HG02973 (cell line): ENCODE data around the gene TNFAIP2.
A peak's percentile ranks its signal among the peaks of the same experiment; 100 is the strongest.

Source experiments
- ATAC-seq: cut with Tn5 transposase; IDR thresholded peaks from one replicate; pipeline ENCODE4 v1.9.1; 2021; ENCODE audit warnings: moderate library complexity; ENCODE audit not compliant: unreplicated experiment

Gene TNFAIP2, protein sequence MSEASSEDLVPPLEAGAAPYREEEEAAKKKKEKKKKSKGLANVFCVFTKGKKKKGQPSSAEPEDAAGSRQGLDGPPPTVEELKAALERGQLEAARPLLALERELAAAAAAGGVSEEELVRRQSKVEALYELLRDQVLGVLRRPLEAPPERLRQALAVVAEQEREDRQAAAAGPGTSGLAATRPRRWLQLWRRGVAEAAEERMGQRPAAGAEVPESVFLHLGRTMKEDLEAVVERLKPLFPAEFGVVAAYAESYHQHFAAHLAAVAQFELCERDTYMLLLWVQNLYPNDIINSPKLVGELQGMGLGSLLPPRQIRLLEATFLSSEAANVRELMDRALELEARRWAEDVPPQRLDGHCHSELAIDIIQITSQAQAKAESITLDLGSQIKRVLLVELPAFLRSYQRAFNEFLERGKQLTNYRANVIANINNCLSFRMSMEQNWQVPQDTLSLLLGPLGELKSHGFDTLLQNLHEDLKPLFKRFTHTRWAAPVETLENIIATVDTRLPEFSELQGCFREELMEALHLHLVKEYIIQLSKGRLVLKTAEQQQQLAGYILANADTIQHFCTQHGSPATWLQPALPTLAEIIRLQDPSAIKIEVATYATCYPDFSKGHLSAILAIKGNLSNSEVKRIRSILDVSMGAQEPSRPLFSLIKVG

DNA sequence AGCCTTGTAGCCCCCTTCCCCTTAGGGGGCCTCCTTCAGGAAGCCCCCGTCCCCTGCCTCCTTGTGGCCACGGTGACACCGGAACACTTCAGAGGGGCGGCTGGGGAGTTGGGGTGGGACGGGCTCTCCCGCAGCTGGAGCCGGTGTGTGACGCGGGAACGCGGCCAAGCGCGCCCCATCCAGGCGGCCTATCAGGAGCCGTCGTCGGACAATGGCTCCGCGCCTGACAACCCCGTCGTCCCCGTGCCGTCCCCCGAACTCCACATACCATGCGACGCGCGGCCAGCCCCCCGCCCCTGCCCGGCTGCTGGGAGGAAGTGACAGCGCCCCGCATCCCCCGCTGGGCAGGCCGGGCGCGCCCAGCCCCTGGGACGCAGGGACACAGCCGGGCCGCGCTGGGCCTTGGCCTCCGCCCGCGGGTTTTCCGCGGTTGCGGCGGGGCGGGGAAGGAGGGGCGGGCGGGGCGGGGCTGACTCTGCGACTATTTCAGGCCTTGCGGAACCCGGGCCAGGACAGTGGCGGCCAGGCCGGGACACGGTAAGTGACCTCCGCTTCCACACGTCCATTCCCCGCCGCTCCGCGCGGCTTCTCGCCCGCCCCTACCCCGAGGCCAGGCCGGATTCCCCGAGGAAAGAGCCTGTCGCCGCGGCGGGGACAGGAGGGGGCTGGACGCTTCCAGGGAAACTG, at the start of gene TNFAIP2:
Gene TNFAIP2, plus strand, starts transcription at position 515 of the 687 bp plus-strand sequence. CDS start 2,997 bp downstream, outside the sequence.
- ATAC-seq: no peak

DNA sequence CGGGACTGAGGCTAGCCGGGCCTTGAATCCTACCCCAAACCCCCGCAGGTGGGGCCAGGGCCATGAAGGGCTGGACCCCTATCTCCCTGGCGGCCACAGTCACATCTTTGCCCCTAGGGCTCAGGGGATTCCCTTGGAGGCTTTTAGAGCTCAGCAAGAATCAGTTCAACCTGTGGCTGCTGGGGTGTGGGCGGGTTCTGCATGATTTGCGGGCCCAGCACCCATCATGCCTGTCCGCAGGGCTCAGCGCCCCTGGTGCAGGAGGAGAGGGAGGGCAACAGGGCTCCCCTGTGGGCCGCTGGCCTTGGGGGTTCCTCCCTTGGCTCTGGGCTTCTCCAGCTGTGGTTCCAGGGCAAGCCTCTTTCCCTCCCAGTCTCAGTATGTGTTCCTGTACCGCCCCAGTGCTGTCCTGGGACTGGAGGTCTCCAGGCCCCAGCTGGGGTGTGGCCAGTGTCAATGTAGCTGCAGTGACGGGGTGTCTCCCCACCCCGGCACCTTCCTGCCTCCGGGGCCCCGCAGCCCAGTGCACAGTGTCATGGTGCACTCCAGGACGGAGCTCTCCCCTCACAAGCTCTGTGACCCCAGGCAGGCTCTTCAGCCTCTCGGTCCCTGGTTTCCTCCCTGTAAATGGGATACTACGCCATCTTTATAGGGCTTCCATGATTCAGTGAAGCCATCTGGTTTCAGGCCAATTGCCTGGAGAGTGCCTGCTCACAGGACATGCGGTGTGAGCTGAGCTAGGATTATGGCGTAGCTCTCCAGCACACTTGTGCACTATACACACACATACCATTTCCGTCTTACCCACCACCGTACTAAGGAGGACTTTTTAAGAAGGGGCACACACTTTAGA, 49.2 kb upstream of the TNFAIP2 start:
- ATAC-seq: no peak

DNA sequence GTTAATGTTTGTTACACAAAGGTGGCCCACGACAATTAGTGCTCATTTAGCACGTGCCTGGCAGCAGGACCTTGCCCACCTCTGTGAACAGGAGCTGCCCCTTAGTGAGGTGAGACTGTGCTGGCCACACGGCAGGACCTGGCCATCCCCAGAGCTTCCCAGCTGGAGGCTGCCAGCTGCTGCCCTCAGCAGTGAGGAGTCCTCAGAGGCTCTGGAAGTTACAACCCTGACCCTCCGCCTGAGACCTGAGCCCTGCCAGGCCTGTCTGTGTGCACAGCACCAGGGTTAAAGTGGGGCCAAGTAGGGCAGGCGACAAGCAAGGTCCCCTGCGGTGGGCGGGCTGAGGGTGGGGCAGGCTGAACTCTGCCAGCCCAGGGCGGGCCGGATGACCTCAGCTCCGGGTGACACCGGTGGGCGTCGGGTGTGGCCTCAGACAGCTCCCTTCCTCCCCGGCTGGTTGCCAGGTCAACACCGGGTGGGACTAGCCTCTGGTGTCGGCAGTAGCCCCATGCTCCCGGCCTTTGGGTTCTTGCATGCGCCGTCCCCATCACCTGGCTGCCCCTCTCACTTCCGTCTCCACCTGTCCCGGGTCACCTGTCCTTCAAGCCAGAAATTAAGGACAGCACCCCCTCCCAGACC, 48.4 kb upstream of the TNFAIP2 start:
- no peak for ATAC-seq

DNA sequence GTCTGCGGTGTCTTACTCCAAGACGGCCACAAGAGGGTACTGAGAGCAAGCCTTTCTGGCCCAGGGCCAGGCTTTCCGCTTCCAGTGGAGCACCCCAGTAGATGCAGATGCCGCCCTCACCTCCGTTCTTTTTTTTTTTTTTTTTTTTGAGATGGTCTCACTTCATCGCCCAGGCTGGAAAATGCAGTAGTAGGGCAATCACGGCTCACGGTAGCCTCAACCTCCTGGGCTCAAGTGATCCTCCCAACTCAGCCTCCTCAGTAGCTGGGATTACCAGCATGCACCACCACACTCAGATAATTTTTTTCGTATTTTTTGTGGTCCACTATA, 44.9 kb upstream of the TNFAIP2 start:
- peak; percentile 53 for ATAC-seq

DNA sequence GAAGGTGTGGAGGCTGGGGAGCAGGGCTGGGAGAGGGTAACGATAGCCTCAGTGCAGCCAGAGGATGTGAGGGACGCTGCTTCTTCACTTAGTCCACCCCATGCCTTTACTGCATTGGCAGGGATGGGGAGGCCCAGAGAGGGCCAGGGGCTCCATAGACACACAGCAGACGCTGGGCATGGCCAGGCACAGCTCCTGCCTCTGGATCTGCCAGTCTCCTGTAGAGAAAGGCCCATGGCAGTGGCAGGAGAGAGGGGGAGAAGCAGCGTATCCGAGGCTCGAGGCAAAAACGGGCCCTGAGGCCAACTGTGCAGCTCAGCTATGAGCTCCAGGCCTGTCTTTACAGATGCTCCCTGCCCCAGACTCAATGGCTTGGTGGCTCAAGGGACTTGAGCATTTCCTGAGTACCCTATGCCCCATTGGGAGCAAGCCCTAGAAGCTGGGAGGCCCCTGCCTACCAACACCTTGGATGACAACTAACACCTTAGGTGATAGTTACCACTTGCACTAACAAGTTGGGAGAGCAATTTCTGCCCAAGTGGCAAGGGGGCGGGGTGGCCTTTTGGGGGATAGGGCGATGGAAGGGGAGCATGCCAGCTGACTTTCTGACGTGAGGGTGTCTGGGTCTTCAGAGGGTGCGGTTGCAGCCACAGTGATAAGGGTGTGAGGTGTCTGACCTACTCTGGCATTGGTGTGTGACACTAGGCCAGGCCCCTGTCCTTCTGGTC, 44.2 kb upstream of the TNFAIP2 start:
- no peak for ATAC-seq

DNA sequence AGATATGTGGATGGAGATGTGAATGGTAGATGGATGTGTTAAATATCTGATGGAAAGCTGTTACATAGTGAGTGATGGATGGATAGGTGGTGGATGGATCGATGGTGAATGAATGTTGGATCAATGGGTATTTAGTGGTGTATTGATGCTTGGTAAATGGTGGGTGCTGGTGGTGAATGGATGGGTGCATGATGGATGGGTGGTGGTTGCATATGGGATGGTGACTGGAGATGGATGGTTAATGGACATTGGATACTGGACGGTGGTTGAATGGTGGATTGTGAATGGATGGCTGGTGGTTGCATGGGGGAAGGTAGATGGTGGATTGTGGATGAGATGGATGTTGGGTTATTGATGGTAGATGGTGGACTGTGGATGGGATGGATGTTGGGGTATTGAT, 41.3 kb upstream of the TNFAIP2 start:
- ATAC-seq: no peak

DNA sequence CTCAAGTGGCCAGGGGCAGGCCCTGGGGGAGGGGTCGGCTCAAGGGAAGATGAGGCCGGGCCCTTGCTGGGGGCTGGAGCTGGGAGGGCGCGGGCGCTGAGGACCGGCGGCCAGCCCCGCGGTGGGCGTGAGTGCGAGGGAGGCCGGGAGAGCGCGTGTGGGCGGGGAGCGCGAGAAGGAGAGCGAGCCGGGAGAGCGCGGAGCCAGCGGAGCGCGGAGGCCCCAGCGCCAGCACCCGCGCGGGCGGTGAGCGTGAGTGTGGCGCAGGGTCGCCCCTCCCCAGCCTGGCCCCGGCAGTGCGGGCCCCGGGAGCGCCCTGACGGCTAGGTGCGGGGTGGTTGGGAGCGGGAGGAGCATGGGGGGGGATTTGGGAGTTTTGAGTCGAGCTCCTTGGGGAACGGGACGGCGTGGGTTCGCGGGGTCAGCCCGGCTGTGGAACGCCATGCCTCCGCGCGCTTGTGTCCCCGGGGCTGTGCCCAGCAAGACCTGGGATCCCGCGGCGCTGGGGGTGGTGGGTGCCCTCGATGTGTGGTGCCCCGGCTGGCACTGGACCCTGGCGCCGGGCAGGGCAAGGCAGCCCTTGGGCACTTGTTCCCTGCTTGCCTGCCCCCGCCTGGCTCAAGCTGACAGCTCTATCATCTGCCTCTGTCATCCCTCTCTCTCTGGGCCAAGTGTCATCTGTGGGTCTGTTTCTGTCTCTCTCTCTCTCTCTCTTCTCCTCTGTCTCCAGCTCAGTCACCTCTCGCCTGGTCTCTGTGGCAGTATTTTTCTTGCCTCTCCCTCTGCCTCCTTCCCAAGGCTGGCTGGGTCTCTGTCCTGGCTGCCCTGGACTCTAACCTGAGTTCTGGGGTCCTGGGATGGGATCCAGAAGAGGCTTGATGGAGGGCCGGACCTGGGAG, 39.0 kb upstream of the TNFAIP2 start, which contains the start of gene LBHD2:
Gene LBHD2, plus strand, starts transcription at position 190 of the 899 bp plus-strand sequence. CDS start 1,803 bp downstream, outside the sequence.
- ATAC-seq: no peak

DNA sequence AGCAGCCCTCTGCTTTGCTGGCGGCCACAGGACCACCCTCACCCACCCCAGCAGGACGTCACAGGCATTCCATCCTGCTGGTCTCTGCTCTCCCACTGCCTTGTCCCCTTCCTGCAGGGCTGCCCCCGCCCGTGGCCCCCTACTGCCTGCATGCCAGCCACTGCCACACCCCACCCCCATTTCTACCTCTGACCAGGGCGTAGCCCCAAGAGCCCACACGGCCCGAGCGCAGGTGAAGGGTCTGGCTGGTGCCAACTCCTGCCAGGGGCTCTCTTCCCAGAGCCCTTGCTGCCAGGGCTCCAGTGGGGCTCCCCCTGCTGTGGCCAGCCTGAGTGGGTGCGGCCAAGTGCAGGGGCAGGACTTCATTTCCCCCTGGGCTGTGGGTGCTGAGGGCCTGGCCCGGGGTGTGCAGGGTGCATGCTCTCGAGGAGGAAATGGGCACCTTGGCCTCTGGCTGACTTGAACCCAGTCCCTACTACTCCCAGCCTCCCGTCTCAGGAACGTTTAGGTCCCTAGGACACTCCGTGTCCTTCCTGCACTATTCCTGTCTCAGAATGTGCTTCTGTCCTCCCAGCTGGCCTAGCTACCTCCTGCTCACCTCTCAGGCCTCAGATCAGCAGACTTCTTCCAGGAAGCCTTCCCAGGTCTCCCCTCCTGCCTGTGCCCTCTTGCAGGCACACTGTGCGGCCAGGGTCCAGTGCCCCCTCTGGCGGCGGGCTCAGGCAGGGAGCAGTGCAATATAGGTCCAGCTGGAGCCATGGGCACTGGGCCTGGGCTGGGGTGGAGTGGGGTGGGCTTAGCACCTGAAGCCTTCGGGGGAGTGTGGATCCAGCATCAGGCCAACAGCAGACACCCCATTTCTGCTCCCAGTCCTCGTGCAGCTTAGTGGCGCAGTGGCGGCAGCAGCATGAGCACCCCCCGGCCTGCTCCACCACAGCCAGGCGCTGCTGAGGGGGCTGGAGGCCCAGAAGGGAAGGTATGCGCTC, 37.9 kb upstream of the TNFAIP2 start:
- no peak for ATAC-seq

DNA sequence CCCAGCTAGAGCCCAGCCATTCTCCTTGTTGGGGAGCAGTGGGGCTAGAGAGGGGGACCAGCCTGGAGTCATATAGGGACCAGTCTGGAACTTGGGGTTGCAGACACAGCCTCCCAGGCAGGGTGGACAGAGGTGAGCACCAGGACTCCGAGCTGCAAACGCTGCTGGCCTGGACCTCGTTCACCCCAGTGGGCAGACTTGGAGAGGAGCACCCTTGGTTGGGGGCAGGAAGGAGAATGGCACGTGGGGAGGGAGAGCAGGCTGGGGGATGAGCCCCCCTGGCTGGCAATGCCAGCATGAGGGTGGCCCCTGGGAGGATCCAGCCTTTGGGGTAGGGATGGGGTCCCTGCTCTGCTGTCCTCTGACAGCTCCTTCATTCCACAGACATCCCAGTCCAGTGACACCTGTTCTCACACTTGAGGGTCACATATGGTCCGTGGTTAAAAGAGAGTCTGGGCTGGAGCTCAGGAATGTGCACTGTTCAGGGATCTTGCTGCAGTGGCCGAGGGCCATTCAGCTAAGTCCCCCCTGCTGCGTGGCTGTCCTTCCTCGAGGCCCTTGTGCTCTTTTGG, 36.4 kb upstream of the TNFAIP2 start:
- ATAC-seq: no peak

DNA sequence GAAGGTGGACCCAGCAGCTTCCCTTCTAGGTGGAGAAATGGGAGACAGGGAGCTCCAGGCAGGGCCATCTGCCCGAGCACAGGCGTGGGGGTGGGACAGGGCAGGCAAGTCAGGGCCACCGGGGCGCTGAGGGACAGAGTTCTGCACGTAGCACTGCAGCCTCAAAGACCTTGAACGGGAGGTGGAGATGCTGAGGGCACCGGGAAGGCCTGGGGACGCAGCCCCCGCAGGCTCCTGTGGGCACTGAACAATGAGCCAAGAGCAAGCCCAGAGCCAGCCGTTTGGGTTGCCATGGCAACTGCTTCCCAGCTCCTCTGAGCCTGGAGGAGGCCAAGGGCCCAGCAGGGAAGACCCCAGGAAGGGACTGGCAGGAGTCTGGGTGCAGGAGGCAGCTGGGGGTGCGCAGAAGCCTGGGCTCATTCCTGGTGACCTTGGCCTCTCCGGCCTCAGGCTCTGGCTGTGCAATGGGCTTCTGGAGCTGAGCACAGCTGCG, 35.9 kb upstream of the TNFAIP2 start:
- no peak for ATAC-seq

DNA sequence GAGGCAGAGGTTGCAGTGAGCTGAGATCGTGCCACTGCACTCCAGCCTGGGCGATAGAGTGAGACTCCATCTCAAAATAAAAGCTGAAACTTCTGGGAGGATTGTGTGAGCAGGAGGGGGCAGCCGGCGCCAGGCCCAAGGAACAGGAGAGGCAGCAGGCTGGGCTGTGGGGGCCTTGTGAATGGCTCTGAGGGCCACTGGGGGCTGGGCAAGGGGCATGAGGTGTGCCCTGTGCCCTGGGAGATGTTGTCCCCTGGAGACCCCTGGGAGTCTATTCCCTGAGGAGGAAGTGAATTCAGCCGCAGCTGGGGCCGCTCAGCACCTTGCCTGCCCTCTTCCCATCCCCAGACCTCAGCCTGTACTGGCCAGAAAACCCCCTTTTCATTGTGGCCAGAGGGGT, 34.3 kb upstream of the TNFAIP2 start:
- ATAC-seq: no peak

DNA sequence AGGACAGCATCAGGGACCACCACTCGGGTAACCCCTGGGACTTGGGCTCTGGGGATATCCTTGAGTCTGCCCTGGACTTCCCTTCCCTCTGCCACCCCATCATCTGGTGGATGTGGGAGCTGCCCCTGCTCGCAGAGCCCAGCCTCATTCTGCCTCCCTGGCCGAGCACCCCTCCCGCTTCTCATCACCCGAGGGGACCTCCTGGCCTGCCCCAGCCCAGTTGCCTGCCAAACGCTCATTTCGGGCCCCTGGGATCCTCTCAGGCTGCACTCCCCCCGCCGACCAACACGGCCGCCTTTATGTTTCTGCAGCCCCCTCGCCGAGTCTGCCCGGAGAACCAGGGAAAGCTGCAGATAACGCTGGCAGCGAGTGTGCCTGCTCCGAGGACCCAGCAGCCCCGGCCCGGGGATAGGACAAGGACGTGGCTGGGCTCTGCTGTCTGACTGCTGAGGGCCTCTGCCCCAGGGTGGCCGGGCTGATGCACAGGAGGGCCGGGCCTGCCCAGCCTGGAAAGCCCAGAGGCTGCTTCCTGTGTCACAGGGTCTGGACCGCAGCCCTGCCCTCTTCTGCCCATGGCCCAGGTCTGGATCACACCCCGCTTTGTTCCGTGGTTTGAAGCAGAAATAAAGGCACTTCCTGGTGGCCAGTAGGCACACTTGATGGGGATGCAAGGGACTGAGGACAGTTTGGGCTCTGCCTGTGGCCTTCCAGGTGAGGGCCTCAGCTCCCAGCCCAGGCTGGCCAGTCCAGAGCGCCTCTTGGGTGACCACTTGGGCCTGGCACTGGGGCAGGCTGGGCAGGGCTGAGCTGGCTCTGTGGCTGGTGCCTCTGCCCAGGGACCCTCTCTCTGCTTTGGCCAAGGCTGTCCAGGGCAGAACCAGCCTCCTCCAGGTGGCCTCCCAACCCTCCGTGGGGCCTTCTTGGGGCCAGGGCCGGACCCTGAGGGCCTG, 33.6 kb upstream of the TNFAIP2 start:
- no peak for ATAC-seq

DNA sequence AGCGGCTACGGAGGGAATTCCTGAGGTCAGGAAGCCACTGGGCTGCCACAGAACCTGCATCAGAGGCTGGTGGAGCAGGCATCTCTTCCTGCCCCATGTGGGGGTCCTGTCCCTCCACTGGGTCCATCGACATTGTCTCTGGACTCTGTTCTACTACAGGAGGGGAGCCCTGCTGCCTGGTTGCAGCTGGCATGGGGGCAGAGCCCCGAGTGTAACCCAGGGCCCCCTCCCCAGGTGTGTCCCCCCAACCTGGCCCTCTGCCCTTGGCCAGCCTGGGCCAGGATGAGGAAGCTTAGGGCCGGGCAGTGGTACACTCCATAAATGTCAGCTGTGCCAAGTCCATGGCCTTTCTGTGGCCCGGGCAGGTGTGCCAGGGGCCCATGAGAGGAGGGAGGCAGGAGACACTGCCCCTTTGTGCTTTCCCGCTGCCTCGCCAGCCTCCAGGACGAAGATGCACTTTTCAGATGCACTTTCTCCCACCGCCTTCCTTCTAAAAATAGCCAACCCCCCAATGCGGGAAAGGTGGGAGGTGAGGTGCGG, 32.7 kb upstream of the TNFAIP2 start:
- ATAC-seq: no peak

DNA sequence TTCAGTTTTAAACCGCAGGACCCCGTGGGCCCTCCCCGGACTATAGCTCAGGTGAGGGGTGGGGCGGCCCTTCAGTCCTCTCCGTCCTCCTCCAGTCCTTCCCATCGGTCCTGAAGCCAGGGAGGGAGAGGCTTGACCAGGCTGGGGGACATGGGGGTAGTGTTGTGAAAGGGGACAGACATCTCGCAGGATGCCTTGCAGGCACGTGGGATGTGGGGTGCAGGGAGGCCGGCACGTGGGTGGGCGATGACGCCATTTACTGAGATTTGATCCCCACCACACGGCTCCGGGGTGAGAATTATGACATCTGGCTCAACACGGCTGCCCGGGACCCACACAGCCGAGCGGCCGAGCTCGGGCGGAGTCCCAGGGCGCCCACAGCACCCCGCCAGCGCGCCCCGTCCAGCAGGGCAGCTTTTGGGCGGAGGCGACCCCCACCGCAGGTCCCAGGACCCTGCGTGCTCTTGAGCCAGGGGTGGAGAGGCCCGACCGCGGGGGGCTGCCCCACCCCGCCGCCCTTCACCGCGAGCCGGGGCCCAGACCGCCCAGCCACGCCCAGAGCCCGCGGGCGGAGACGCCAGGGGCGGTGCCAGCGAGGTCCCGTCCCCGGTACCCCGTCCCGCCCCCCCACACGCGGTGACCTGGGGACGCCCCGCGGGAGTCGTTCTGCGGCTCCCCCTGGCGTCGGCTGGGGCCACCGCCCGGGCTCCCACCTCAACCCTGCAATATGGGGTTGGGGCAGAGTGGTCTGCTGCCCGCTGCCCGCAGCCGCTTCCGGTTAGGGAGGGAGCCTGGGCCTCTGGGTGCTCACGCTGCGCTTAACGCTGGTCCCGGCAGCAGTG, 32.0 kb upstream of the TNFAIP2 start:
- ATAC-seq: peak; percentile 49

DNA sequence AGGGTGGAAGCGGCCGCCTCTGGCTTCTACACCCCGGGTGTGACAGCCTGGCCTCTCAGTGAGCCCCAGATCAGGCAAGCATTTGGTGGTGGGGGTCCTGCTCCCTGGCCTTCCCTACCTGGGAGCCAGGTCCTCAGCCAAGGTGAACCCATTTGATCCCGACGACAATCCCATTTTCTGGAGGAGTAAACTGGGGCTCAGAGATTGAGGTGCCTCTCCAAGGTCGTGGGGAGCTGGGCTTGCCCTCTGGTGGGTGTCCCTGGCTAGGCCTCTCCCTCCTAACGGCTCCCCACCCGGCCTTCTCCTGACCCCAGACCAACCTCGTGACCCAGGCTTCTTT, 31.4 kb upstream of the TNFAIP2 start:
- ATAC-seq: no peak
